K562 (cell line): ENCODE data around the gene PPFIA1. TPM values are rescaled to one million over a fixed set of nuclear protein-coding genes. Genes with fewer than 3 reads are reported as not detected.

Experiments used
- ATAC-seq: fragments of 200-7000 bp; cut with Tn5 transposase; 3 replicates; pipeline ENCODE4 v1.9.1; 2020; ENCODE audit warnings: moderate library complexity
- BruUV-seq: library from RNA; stranded (reverse); fragments of 400-500 nt; replicated peaks from 2 replicates; lab custom pipeline; 2021; lab: Mats Ljungman, UMichigan
- CTCF ChIA-PET: fragments of 300-600 bp; formaldehyde crosslinking; extraction: SDS; loops from one replicate; lab custom pipeline; 2021; ENCODE audit warnings: low intra/inter-chr PET ratio; lab: Yijun Ruan, JAX
- POLR2A ChIA-PET: fragments of 300-600, 350-650 bp; sonication (Branson Sonifier 250); formaldehyde crosslinking; extraction: SDS; loops from one replicate; lab custom pipeline; 2021; ENCODE audit warnings: antibody characterized with exemption, inconsistent platforms; lab: Yijun Ruan, JAX
- DNase-seq, 4 experiments: peaks; one replicate each; pipeline versions ENCODE4 v3.0.0 to v3.0.0-alpha.2; 2011 to 2018; ENCODE audit warnings: low spot score in 3 of 4, mixed read lengths in 3 of 4; ENCODE audit errors: extremely low read depth in 1 of 4
- FAIRE-seq: peaks from 2 replicates; lab custom pipeline; 2011; peaks lifted over from hg19 to GRCh38; lab: Jason Lieb, UNC
- H2AFZ ChIP-seq: 2 replicates; pipeline ENCODE4 v1.6.0; 2011; ENCODE audit warnings: low read depth, low read length, control low read depth, inconsistent platforms
- H3K27ac ChIP-seq: fragments of 200-600 bp; 3 replicates; pipeline ENCODE4 v1.8.0; 2011; ENCODE audit warnings: low read depth, mild to moderate bottlenecking, control low read depth, inconsistent platforms, low read length, moderate library complexity, mixed read lengths; ENCODE audit errors: extremely low read depth
- H3K27me3 ChIP-seq, 2 experiments: fragments of 300-600 bp in 1 of 2; 2 replicates in 1 of 2; 3 replicates in 1 of 2; pipeline versions ENCODE4 v1.6.0 to v1.8.0; 2011; ENCODE audit warnings: inconsistent platforms in 2 of 2, low read length in 2 of 2, mild to moderate bottlenecking in 1 of 2, mixed read lengths in 1 of 2, moderate library complexity in 1 of 2; ENCODE audit not compliant: control insufficient read depth in 2 of 2, insufficient read depth in 2 of 2
- H3K36me3 ChIP-seq: fragments of 300-600 bp; 3 replicates; pipeline ENCODE4 v1.8.0; 2011; ENCODE audit warnings: mild to moderate bottlenecking, low read length, inconsistent platforms; ENCODE audit not compliant: control insufficient read depth, insufficient read depth
- H3K4me1 ChIP-seq, 2 experiments: fragments of 200-600 bp in 1 of 2; replicated peaks in 1 of 2; 2 replicates in 1 of 2; 3 replicates in 1 of 2; pipeline versions ENCODE4 v1.5.1 to v1.8.0; 2011; ENCODE audit warnings: inconsistent platforms in 2 of 2, low read length in 2 of 2, mild to moderate bottlenecking in 1 of 2, mixed read lengths in 1 of 2, moderate library complexity in 1 of 2; ENCODE audit not compliant: control insufficient read depth in 2 of 2, insufficient read depth in 2 of 2
- H3K4me2 ChIP-seq: 2 replicates; pipeline ENCODE4 v1.6.1; 2011; ENCODE audit warnings: low read length, control low read depth, inconsistent platforms, mixed read lengths; ENCODE audit not compliant: insufficient read depth
- H3K4me3 ChIP-seq: fragments of 200-600 bp; sonication (generic), shearing (Covaris generic); 2 replicates; pipeline ENCODE4 v1.5.1; 2016; ENCODE audit warnings: control low read depth, inconsistent platforms
- H3K79me2 ChIP-seq: fragments of 200-600 bp; 3 replicates; pipeline ENCODE4 v1.8.0; 2011; ENCODE audit warnings: low read length, inconsistent platforms; ENCODE audit not compliant: control insufficient read depth, insufficient read depth
- H3K9ac ChIP-seq, 2 experiments: 2 replicates each; pipeline versions ENCODE4 v1.6.0 to v1.6.1; 2011; ENCODE audit warnings: low read depth in 2 of 2, low read length in 2 of 2, control low read depth in 1 of 2, inconsistent platforms in 1 of 2, mild to moderate bottlenecking in 1 of 2, mixed read lengths in 1 of 2; ENCODE audit not compliant: insufficient read depth in 1 of 2
- H3K9me1 ChIP-seq: one replicate; pipeline ENCODE4 v1.6.0; 2011; ENCODE audit warnings: inconsistent platforms, mild to moderate bottlenecking, low read length, moderate library complexity; ENCODE audit not compliant: control insufficient read depth, insufficient read depth
- H3K9me3 ChIP-seq: replicated peaks from 2 replicates; pipeline ENCODE4 v1.5.1; 2011; ENCODE audit warnings: low read depth, low read length, inconsistent platforms; ENCODE audit not compliant: control insufficient read depth, insufficient read depth
- H4K20me1 ChIP-seq: replicated peaks from 2 replicates; pipeline ENCODE4 v1.6.1; 2011; ENCODE audit warnings: low read length, inconsistent platforms, mixed read lengths; ENCODE audit not compliant: control insufficient read depth, insufficient read depth
- E2F5 ChIP-seq: sonication (generic); formaldehyde crosslinking; IDR thresholded peaks from 2 replicates; pipeline ENCODE4 v1.8.0; 2022; ENCODE audit warnings: mild to moderate bottlenecking, missing genetic modification reagents
- NR2F6 ChIP-seq: fragments of 450-650 bp; formaldehyde crosslinking; IDR thresholded peaks from 2 replicates; pipeline ENCODE4 v1.4.0; 2020; ENCODE audit warnings: mild to moderate bottlenecking
- YBX1 ChIP-seq: fragments of 450-650 bp; IDR thresholded peaks from 2 replicates; pipeline ENCODE4 v1.7.1; 2016; ENCODE audit warnings: mild to moderate bottlenecking
- ZBTB40 ChIP-seq, 2 experiments: fragments of 450-650 bp in 1 of 2; sonication (generic) in 1 of 2; formaldehyde crosslinking in 1 of 2; IDR thresholded peaks; 2 replicates each; pipeline versions ENCODE4 v1.7.1 to v1.9.0; 2016 to 2022; ENCODE audit warnings: inconsistent platforms in 1 of 2, mild to moderate bottlenecking in 1 of 2, missing genetic modification reagents in 1 of 2
- ZNF696 ChIP-seq: fragments of 250-450 bp; sonication (Bioruptor Pico); conservative IDR thresholded peaks from 2 replicates; pipeline ENCODE4 v1.4.0; 2020; ENCODE audit warnings: mild to moderate bottlenecking, moderate library complexity
- WGBS: fragments of 100-300 bp; shearing (Covaris generic); methylation state at CpG from one replicate; pipeline ENCODE4 v1.1.6; 2016; ENCODE audit warnings: low coverage, mixed read lengths; ENCODE audit not compliant: insufficient coverage; ENCODE audit errors: missing lambda C conversion rate; 5-methylcytosine and 5-hydroxymethylcytosine counted together
- in situ Hi-C: fragments of 300-500 bp; cut with MboI; formaldehyde crosslinking; loops from 4 replicates; pipeline ENCODE4 v1.15.0; 2018; ENCODE audit warnings: inconsistent platforms, mixed read lengths
- intact Hi-C: fragments of 100-400 bp; cut with micrococcal nuclease; formaldehyde crosslinking; loops from 2 replicates; pipeline ENCODE4 v1.14.2; 2022
- polyA plus RNA-seq, 8 experiments: library from polyadenylated mRNA; depleted of rRNA in 4 of 8; stranded (reverse) in 5 of 8; unstranded in 3 of 8; fragments of >200 nt; fragmentation: Nextera tagmentation in 2 of 8; fragmentation: Illumina TruSeq in 1 of 8; extraction: Ambion mirVana in 2 of 8; extraction: Trizol in 1 of 8; gene quantifications; 2 replicates each; pipeline versions ENCODE4 v1.2.1 to v1.2.3, GENCODE V29; 2011 to 2014; ENCODE audit warnings: inconsistent platforms in 1 of 8, missing spikeins in 1 of 8
- total RNA-seq, 7 experiments: library from RNA; depleted of rRNA in 6 of 7; stranded (reverse); fragments of >200 nt in 6 of 7; fragmentation: Illumina TruSeq in 2 of 7; extraction: Trizol in 2 of 7; gene quantifications; 2 replicates each; pipeline versions ENCODE4 v1.2.1 to v1.2.3, GENCODE V29; 2011 to 2021; ENCODE audit warnings: low replicate concordance in 1 of 7

PPFIA1 gene
- total and polyA plus RNA-seq, 9 of the 15 experiments (the other 6 are each of a cell fraction or from before 2014, with no cell fraction given): 9.9 to 41.5 (median 28.5) TPM

GRCh38 chr11:70268526-70268925 lies 2.0 kb upstream of the PPFIA1 start:
- Histone ChIP-seq H4K20me1 (0 out of 2 replicates have a peak, but pooled peaks cover 7% of the 10 kb centered on the region), H3K4me1 (peaks cover 14 to 20% of the 10 kb centered on the region in 2 experiments; a peak in 4 of 5 replicates), H3K9ac (no peak overlapping the region), H3K36me3 (peaks cover 18% of the 10 kb centered on the region), H3K27ac (no peak overlapping the region), H3K4me2 (no peak overlapping the region), H3K27me3 (peaks cover 20 to 26% of the 10 kb centered on the region in 2 experiments), H3K79me2 (peaks cover 28% of the 10 kb centered on the region), H3K9me3 (no peaks in the 10 kb centered on the region), H3K4me3 (no peak overlapping the region), H3K9me1 (no peaks in the 10 kb centered on the region), H2AFZ (no peak overlapping the region)
- ChIA-PET CTCF (no interaction called here), POLR2A (no interaction called here)
- no peak for ATAC-seq
- in situ Hi-C loops (no loop called here), intact Hi-C loops (no loop called here)
- 21% methylated on average over 8 of the region's 10 CpGs for WGBS
- FAIRE-seq: no peak
- BruUV-seq: no TSS peak
- no peak for DNase-seq
- no peak for TF ChIP-seq ZNF696 (CRISPR knock-in tag)
- no peak for TF ChIP-seq E2F5
- no peak for TF ChIP-seq NR2F6 (CRISPR knock-in tag)
- no peak for TF ChIP-seq ZBTB40 (IDR thresholded peaks at IDR 0.05)
- no peak for TF ChIP-seq ZBTB40 (CRISPR knock-in tag; IDR thresholded peaks at IDR 0.05)
- TF ChIP-seq YBX1: no peak
